Erythroblast (primary cell): ENCODE data around the gene OSBPL10.

Source experiments
- DNase-seq, 2 experiments: peaks; one replicate each; lab custom pipeline; 2025; lab: John Stamatoyannopoulos, UW
- GATA1 ChIP-seq: IDR thresholded peaks from 2 replicates; pipeline ENCODE4 v1.6.1; 2011; ENCODE audit warnings: low read depth, mild to moderate bottlenecking, control low read depth, low read length, moderate library complexity
- POLR2A ChIP-seq: IDR thresholded peaks from 2 replicates; pipeline ENCODE4 v1.6.1; 2011; ENCODE audit warnings: mild to moderate bottlenecking, low read length

Gene OSBPL10

GRCh38 chr3:31934866-31935265 is 46.2 kb downstream of the OSBPL10 start:
- DNase-seq = no peak
- TF ChIP-seq GATA1 = no peak

GRCh38 chr3:31934018-31934417 is 47.0 kb downstream of the OSBPL10 start:
- no peak for DNase-seq

GRCh38 chr3:31932990-31933389 is 48.1 kb downstream of the OSBPL10 start:
- no peak for DNase-seq
- no peak for TF ChIP-seq POLR2A
- no peak for TF ChIP-seq GATA1

More at GRCh38 chr3:31934018-31934417, 47.0 kb downstream of the OSBPL10 start:
- no peak for TF ChIP-seq POLR2A
- no peak for TF ChIP-seq GATA1

GRCh38 chr3:31929826-31930502 is 51.1 kb downstream of the OSBPL10 start:
- no peak for DNase-seq
- no peak for TF ChIP-seq POLR2A
- TF ChIP-seq GATA1 = no peak

GRCh38 chr3:31927811-31928210 is 53.3 kb downstream of the OSBPL10 start:
- no peak for DNase-seq
- TF ChIP-seq POLR2A (no peak), GATA1 (no peak)

- DNase-seq = no peak
- no peak for TF ChIP-seq GATA1
- TF ChIP-seq POLR2A = no peak
These were observed 54.5 kb downstream of the OSBPL10 start for GRCh38 chr3:31926543-31926942.

GRCh38 chr3:31925271-31925630 is 55.8 kb downstream of the OSBPL10 start:
- no peak for DNase-seq
- no peak for TF ChIP-seq POLR2A
- TF ChIP-seq GATA1 = no peak

GRCh38 chr3:31924610-31925270 is 56.3 kb downstream of the OSBPL10 start:
- TF ChIP-seq GATA1 (no peak), POLR2A (no peak)

GRCh38 chr3:31922962-31923361 is 58.1 kb downstream of the OSBPL10 start:
- TF ChIP-seq GATA1 (no peak), POLR2A (no peak)
- DNase-seq = no peak

More at GRCh38 chr3:31924610-31925270, 56.3 kb downstream of the OSBPL10 start:
- DNase-seq = no peak

GRCh38 chr3:31921837-31922236 is 59.2 kb downstream of the OSBPL10 start:
- no peak for DNase-seq
- TF ChIP-seq POLR2A (no peak), GATA1 (no peak)

- TF ChIP-seq GATA1 = no peak
- TF ChIP-seq POLR2A = no peak
- no peak for DNase-seq
These were observed 60.8 kb downstream of the OSBPL10 start for GRCh38 chr3:31920310-31920709.

- DNase-seq = no peak
- TF ChIP-seq GATA1 (no peak), POLR2A (no peak)
These were observed 61.5 kb downstream of the OSBPL10 start for GRCh38 chr3:31919528-31919927.

- DNase-seq = no peak
- no peak for TF ChIP-seq POLR2A
- TF ChIP-seq GATA1 = no peak
These were observed 62.6 kb downstream of the OSBPL10 start for GRCh38 chr3:31918179-31919150.

GRCh38 chr3:31917303-31918005 is 63.6 kb downstream of the OSBPL10 start:
- TF ChIP-seq GATA1 (no peak), POLR2A (no peak)
- DNase-seq = no peak
